Cardiac fibroblast (primary cell): Measurements from ENCODE around the gene NEU3.

Experiments used
- DNase-seq, 2 donors: peaks; one replicate each; pipeline versions ENCODE4 v3.0.0 to v3.0.0-alpha.2; 2010; ENCODE audit warnings: low read depth in 2 of 2
- H3K4me3 ChIP-seq, 2 donors: replicated peaks in 1 of 2; 1 replicate in 1 of 2; 2 replicates in 1 of 2; pipeline ENCODE4 v1.5.1; 2011; ENCODE audit warnings: low read depth in 2 of 2, low read length in 2 of 2, mild to moderate bottlenecking in 2 of 2, moderate library complexity in 1 of 2
- TF ChIP-seq, protein P1 (sequence below): IDR thresholded peaks from one replicate; pipeline ENCODE4 v1.5.1; 2011; ENCODE audit warnings: low read depth, mild to moderate bottlenecking, low read length, inconsistent platforms

Gene NEU3

DNA sequence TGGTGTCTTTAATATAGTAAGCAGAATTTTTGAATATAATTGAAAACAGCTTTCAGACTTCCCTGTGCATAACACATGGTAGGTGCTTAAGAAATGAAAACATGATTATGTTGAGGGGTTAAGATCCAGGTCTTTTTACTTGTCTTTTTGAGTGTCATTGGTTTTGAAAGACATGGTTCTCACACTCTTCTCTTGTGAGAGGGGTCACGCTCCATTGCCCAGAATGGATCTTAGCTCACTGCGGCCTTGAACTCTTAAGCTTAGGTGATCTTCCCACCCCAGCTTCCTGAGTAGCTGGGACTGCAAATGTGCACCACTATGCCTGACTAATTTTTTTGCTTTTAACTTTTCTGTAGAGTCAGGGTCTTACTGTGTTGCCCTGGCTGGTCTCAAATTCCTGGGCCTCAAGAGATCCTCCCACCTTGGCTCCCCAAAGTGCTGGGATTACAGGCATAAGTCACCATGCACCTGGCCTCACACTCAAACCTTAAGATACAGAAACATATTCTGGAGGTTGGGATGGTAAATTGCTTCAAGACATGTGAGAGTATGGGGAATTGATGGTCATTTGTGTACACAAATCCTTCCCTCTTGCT is 38.3 kb upstream of the NEU3 start:
- no peak for DNase-seq
- H3K4me3 ChIP-seq: peak overlapping the region; percentile 95 to 98
- TF ChIP-seq, protein P1, sequence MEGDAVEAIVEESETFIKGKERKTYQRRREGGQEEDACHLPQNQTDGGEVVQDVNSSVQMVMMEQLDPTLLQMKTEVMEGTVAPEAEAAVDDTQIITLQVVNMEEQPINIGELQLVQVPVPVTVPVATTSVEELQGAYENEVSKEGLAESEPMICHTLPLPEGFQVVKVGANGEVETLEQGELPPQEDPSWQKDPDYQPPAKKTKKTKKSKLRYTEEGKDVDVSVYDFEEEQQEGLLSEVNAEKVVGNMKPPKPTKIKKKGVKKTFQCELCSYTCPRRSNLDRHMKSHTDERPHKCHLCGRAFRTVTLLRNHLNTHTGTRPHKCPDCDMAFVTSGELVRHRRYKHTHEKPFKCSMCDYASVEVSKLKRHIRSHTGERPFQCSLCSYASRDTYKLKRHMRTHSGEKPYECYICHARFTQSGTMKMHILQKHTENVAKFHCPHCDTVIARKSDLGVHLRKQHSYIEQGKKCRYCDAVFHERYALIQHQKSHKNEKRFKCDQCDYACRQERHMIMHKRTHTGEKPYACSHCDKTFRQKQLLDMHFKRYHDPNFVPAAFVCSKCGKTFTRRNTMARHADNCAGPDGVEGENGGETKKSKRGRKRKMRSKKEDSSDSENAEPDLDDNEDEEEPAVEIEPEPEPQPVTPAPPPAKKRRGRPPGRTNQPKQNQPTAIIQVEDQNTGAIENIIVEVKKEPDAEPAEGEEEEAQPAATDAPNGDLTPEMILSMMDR: no peak

- TF ChIP-seq, protein P1: no peak
- H3K4me3 ChIP-seq: no peak overlapping the region
- no peak for DNase-seq
Measured at GRCh38 chr11:74951226-74951625, 37.5 kb upstream of the NEU3 start.

DNA sequence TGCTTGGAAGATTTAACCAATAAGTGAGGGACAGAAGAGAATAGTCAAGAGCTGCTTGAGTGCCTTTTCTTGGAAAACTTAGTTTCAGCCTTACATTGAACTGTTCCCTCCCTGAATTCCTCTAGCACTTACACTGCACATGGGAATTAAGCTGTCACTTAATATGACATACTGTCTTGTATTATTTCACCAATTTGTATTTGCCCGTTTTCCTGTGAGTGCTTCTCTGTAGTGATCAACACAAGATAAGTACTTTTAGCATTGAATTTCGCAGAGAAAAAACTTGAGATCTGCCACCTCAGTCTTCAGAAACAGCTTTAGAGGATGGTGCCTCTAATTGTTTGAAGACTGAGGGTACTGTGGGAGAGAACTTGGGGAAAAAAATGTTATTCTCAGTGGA is 36.0 kb upstream of the NEU3 start:
- TF ChIP-seq, protein P1: no peak
- H3K4me3 ChIP-seq: no peak overlapping the region
- no peak for DNase-seq

DNA sequence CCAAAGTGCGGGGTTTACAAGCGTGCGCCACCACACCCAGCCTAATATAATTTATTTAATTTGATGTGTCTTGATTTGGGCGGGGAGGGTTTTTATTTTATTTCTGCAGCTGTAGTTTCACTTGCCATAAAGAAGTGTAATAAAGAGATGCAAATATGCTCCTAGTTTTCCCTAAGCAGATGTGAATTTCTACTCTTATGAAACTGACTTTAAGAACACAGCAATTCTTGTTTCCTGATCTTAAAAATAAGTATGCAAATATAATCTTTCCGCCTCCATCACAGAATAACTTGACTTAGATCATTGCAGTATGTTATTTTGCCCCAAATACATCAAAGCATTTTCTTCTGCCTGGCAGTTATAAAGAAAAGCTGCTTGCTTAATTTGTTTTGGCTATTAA is 35.3 kb upstream of the NEU3 start:
- DNase-seq: no peak
- TF ChIP-seq, protein P1: no peak
- no peak overlapping the region for H3K4me3 ChIP-seq

DNA sequence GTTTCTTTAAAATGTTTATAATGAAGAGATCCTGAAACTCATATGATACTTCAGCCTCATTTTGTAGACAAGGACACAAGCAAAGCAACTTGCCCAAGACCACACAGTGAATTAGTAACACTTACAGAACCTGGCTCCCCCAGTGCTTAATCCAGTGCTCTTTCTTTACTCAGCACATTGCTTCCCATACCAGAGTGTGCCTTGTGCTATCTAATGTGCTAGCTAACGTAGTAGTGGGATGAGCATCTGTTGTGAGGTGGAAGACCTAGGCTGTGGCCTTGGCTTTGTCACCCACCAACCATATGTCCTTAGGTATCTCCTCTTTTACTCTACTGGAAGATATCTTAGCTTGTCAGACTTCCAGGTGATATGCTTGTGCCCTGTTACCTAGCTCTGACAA is 34.5 kb upstream of the NEU3 start:
- DNase-seq: no peak
- TF ChIP-seq, protein P1: no peak
- H3K4me3 ChIP-seq: no peak overlapping the region

GRCh38 chr11:74956397-74957015 is 32.2 kb upstream of the NEU3 start:
- no peak overlapping the region for H3K4me3 ChIP-seq
- TF ChIP-seq, protein P1: no peak
- peak in 1 of 2 donors; percentile 9 for DNase-seq
